ENCODE data around the gene STX4.

The STX4 gene

DNA sequence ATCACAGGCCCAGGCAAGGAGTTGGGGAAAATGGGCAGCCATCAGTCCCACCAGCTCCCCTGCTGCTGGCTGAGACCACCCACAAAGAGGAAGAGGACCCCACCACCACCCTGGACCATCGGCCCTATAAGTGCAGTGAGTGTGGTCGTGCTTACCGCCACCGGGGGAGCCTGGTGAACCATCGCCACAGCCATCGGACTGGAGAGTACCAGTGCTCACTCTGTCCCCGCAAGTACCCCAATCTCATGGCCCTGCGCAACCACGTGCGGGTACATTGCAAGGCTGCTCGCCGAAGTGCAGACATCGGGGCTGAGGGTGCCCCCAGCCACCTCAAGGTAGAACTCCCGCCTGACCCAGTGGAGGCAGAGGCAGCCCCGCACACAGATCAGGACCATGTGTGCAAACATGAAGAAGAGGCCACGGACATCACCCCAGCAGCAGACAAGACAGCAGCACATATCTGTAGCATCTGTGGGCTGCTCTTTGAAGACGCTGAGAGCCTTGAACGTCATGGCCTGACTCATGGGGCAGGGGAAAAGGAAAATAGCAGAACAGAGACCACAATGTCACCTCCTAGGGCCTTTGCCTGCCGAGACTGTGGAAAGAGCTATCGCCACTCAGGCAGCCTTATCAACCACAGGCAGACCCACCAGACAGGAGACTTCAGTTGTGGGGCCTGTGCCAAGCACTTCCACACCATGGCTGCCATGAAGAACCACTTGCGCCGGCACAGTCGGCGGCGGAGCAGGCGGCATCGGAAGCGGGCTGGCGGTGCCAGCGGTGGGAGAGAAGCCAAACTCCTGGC lies 44.4 kb downstream of the STX4 start:
- TF ChIP-seq CTCF (IDR thresholded peaks at IDR 0.05; ENCODE audit: insufficient read depth, low read length, missing control alignments): no peak
- no peak overlapping the region for H3K4me3 ChIP-seq (ENCODE audit: low read depth, low read length)
- DNase-seq (ENCODE audit: low read depth, low spot score): no peak
- ChIA-PET POLR2A (no interaction called here), CTCF (interaction anchor here (0.6 to 1.4 kb wide), 2 partner anchors 64 to 93 kb away, joined by 3 to 4 read pairs; no protein-coding TSS in a partner anchor)

DNA sequence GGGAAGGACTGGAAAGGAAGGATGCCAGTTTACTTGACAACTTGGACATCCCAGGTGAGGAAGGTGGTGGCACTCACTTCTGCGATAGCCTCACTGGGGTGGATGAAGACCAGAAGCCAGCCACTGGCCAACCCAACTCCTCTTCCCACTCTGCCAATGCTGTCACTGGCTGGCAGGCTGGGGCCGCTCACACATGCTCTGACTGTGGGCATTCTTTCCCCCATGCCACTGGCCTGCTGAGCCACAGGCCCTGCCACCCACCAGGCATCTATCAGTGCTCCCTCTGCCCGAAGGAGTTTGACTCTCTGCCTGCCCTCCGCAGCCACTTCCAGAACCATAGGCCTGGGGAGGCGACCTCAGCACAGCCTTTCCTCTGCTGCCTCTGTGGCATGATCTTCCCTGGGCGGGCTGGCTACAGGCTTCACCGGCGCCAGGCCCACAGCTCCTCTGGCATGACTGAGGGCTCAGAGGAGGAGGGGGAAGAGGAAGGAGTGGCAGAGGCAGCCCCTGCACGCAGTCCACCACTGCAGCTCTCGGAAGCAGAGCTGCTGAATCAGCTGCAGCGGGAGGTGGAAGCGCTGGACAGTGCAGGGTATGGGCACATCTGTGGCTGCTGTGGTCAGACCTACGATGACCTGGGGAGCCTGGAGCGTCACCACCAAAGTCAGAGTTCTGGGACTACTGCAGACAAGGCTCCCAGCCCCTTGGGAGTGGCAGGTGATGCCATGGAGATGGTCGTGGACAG lies 45.4 kb downstream of the STX4 start:
- no peak for DNase-seq (ENCODE audit: low read depth, low spot score)
- ChIA-PET POLR2A (no interaction called here), CTCF (interaction anchor here (1.4 kb wide), 2 partner anchors 63 to 125 kb away, joined by 4 read pairs; no protein-coding TSS in a partner anchor)

DNA sequence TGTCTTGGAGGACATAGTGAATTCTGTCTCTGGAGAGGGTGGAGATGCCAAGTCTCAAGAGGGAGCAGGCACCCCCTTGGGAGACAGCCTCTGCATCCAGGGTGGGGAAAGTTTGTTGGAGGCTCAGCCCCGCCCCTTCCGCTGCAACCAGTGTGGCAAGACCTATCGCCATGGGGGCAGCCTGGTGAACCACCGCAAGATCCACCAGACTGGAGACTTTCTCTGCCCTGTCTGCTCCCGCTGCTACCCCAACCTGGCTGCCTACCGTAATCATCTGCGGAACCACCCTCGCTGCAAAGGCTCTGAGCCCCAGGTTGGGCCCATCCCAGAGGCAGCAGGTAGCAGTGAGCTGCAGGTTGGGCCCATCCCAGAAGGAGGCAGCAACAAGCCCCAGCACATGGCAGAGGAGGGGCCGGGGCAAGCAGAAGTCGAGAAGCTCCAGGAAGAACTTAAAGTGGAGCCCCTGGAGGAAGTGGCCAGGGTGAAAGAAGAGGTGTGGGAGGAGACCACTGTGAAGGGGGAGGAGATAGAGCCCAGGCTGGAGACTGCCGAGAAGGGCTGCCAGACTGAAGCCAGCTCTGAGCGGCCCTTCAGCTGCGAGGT lies 46.1 kb downstream of the STX4 start:
- ChIA-PET CTCF (interaction anchor here (1.0 to 1.4 kb wide), 2 partner anchors 63 to 126 kb away, joined by 4 read pairs; no protein-coding TSS in a partner anchor), POLR2A (no interaction called here)
- no peak for TF ChIP-seq CTCF (IDR thresholded peaks at IDR 0.05; ENCODE audit: insufficient read depth, low read length, missing control alignments)
- DNase-seq (ENCODE audit: low read depth, low spot score): no peak
- H3K4me3 ChIP-seq (ENCODE audit: low read depth, low read length): no peak overlapping the region

More for the DNA sequence above, 45.4 kb downstream of the STX4 start:
- no peak overlapping the region for H3K4me3 ChIP-seq (ENCODE audit: low read depth, low read length)
- TF ChIP-seq CTCF (IDR thresholded peaks at IDR 0.05; ENCODE audit: insufficient read depth, low read length, missing control alignments): no peak

DNA sequence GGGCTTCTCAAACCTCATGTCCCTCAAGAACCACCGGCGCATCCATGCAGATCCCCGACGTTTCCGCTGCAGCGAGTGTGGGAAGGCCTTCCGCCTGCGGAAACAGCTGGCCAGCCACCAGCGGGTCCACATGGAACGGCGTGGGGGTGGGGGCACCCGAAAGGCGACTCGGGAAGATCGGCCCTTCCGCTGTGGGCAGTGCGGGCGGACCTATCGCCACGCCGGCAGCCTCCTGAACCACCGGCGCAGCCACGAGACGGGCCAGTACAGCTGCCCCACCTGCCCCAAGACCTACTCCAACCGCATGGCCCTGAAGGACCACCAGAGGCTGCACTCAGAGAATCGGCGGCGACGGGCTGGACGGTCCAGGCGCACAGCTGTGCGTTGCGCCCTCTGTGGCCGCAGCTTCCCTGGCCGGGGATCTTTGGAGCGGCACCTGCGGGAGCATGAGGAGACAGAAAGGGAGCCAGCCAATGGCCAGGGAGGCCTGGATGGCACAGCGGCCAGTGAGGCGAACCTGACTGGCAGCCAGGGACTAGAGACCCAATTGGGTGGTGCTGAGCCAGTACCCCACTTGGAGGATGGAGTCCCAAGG lies 46.8 kb downstream of the STX4 start:
- no peak for TF ChIP-seq CTCF (IDR thresholded peaks at IDR 0.05; ENCODE audit: insufficient read depth, low read length, missing control alignments)
- POLR2A ChIA-PET: no interaction called here
- H3K4me3 ChIP-seq (ENCODE audit: low read depth, low read length): no peak overlapping the region
- DNase-seq (ENCODE audit: low read depth, low spot score): no peak
- CTCF ChIA-PET: interaction anchor here (1.0 to 1.4 kb wide), 2 partner anchors 63 to 126 kb away, joined by 4 read pairs; no protein-coding TSS in a partner anchor

- no peak overlapping the region for H3K4me3 ChIP-seq (ENCODE audit: low read depth, low read length)
- ChIA-PET CTCF (interaction anchor here (1.0 kb wide), 2 partner anchors 12 to 62 kb away, joined by 3 to 4 read pairs; no protein-coding TSS in a partner anchor), POLR2A (no interaction called here)
- TF ChIP-seq CTCF (IDR thresholded peaks at IDR 0.05; ENCODE audit: insufficient read depth, low read length, missing control alignments): no peak
- DNase-seq (ENCODE audit: low read depth, low spot score): no peak
Observed at GRCh38 chr16:31080756-31081419, 47.5 kb downstream of the STX4 start.
